ENCODE results near the gene SPO11.
A peak's percentile ranks its signal among the peaks of the same experiment; 100 is the strongest.
"Not testable (repeated sequence)": the region's sequence is repeated elsewhere in the genome, so short reads cannot be mapped to it uniquely, and the experiment has no call there.

SPO11 gene

DNA sequence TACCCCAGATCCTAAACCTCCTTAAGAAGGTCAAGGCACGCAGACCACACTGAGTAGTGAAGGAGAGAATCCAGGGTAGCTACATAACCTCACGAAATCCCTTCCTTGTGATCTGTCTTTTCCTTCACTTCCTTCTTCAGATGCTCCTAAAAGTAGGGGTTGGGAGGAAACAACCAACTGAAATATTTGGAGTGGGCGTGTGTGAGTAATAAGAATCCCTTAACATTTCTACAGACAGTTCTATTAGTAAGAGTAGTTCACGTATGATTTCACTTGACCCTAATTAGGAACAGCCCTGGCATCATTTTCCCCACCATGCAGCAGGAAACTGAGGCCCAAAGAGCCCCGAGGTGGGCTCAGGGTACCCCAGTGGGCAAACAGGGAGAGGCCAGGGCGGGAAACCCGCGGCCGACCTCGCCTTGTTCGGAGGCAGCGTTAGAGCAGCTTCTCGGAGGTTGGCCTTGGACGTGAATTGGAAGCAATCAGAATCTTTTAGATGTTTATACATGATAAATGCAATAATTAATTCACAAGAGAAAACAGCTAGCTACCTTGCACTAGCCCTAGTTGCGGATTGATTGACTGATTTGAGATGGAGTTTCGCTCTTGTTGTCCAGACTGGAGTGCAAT is 20.6 kb downstream of the SPO11 start (continued):
- TF ChIP-seq, protein P1, sequence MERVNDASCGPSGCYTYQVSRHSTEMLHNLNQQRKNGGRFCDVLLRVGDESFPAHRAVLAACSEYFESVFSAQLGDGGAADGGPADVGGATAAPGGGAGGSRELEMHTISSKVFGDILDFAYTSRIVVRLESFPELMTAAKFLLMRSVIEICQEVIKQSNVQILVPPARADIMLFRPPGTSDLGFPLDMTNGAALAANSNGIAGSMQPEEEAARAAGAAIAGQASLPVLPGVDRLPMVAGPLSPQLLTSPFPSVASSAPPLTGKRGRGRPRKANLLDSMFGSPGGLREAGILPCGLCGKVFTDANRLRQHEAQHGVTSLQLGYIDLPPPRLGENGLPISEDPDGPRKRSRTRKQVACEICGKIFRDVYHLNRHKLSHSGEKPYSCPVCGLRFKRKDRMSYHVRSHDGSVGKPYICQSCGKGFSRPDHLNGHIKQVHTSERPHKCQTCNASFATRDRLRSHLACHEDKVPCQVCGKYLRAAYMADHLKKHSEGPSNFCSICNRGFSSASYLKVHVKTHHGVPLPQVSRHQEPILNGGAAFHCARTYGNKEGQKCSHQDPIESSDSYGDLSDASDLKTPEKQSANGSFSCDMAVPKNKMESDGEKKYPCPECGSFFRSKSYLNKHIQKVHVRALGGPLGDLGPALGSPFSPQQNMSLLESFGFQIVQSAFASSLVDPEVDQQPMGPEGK (CRISPR knock-in tag; IDR thresholded peaks at IDR 0.05; ENCODE audit: borderline replicate concordance) = no peak
- TF ChIP-seq SNAI2 (CRISPR knock-in tag; IDR thresholded peaks at IDR 0.05) (no peak), BACH2 (CRISPR knock-in tag; IDR thresholded peaks at IDR 0.05; ENCODE audit: borderline replicate concordance) (no peak)
- TF ChIP-seq, protein P2, sequence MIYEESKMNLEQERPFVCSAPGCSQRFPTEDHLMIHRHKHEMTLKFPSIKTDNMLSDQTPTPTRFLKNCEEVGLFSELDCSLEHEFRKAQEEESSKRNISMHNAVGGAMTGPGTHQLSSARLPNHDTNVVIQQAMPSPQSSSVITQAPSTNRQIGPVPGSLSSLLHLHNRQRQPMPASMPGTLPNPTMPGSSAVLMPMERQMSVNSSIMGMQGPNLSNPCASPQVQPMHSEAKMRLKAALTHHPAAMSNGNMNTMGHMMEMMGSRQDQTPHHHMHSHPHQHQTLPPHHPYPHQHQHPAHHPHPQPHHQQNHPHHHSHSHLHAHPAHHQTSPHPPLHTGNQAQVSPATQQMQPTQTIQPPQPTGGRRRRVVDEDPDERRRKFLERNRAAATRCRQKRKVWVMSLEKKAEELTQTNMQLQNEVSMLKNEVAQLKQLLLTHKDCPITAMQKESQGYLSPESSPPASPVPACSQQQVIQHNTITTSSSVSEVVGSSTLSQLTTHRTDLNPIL (CRISPR knock-in tag; IDR thresholded peaks at IDR 0.05; ENCODE audit: low read depth) = no peak
- TF ChIP-seq, protein P3, sequence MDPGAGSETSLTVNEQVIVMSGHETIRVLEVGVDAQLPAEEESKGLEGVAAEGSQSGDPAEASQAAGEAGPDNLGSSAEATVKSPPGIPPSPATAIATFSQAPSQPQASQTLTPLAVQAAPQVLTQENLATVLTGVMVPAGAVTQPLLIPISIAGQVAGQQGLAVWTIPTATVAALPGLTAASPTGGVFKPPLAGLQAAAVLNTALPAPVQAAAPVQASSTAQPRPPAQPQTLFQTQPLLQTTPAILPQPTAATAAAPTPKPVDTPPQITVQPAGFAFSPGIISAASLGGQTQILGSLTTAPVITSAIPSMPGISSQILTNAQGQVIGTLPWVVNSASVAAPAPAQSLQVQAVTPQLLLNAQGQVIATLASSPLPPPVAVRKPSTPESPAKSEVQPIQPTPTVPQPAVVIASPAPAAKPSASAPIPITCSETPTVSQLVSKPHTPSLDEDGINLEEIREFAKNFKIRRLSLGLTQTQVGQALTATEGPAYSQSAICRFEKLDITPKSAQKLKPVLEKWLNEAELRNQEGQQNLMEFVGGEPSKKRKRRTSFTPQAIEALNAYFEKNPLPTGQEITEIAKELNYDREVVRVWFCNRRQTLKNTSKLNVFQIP (CRISPR knock-in tag; IDR thresholded peaks at IDR 0.05; ENCODE audit: borderline replicate concordance, low read depth) = no peak

DNA sequence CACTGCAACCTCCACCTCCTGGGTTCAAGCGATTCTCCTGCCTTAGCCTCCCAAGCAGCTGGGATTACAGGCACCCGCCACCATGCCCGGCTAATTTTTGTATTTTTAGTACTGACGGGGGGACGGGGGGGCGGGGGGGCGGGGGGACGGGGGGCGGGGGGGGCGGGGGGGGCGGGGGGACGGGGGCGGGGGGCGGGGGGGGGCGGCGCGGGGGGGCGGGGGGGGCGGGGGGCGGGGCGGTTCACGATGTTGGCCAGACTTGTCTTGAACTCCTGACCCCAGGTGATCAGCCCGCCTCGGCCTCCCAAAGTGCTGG is 21.1 kb downstream of the SPO11 start:
- not testable (repeated sequence) for ATAC-seq

DNA sequence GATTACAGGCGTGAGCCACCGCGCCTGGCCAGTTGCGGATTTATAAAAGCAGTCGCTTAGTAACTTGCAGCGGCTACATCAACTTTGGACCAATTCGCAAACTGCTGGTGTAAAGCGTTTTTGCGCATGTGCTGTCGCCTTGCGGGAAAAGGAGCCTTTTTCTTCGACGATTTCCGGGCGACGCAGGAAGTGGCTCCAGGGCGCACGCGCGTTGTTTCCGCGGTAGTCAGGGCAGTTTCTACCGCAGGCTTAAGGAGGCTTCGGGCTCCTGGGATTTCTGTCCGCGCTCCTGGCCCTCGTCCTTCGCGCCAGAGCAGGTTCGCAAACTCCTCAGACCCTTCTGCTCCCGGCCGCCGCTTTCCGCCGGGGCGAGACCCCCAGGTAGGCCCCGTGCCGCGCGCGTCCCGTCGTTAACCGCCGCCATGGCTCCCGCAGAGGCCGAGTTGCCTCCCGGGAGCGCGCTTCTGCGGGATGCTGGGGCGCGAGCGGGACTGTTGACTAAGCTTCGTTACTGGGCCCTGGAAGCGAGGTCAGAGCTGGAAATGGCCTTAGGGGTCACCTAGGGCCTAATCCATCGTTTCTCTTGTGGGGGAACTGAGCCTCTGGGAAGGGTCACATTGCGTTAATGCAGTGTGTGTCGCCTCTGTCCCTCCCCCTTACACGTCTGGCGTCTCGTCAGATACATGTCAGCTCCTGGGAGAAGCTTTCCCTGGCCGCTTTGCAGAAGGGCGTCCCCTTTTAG is 21.6 kb downstream of the SPO11 start, which contains the start of gene RAE1:
Gene RAE1 (plus strand): TSS at position 214 of the 742 bp plus-strand sequence. CDS start 2,784 bp downstream, outside the sequence.
- peak; percentile 93 for ATAC-seq

DNA sequence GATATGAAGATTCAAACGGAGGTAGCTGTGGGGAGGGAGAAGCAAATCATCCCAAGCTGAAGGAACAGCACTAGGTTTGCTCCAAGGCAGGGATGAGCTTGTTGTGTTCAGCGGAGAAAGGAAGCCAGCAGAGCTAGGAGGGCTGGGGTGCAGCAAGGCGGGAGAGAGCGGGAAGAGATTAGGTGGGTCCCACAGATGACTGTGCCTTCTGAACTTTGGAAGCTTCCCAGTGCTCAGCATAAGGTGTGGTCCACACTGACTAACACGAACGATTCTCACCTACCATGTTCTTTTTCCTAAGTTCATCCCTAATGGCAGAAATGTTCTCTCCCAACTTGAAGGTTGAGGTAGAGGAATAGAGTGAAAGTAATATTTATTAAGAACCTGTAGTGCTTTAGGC is 22.7 kb downstream of the SPO11 start:
- TF ChIP-seq RARB (CRISPR knock-in tag; IDR thresholded peaks at IDR 0.05) (no peak), GLIS3 (CRISPR knock-in tag; IDR thresholded peaks at IDR 0.05) (no peak), SNAI2 (CRISPR knock-in tag; IDR thresholded peaks at IDR 0.05) (no peak)

More for the DNA sequence above, 21.6 kb downstream of the SPO11 start, which contains the start of gene RAE1:
- TF ChIP-seq BACH2 (CRISPR knock-in tag; IDR thresholded peaks at IDR 0.05; ENCODE audit: borderline replicate concordance) (no peak), ZNF70 (CRISPR knock-in tag; IDR thresholded peaks at IDR 0.05) (no peak), ZC3H10 (CRISPR knock-in tag; IDR thresholded peaks at IDR 0.05) (no peak)

DNA sequence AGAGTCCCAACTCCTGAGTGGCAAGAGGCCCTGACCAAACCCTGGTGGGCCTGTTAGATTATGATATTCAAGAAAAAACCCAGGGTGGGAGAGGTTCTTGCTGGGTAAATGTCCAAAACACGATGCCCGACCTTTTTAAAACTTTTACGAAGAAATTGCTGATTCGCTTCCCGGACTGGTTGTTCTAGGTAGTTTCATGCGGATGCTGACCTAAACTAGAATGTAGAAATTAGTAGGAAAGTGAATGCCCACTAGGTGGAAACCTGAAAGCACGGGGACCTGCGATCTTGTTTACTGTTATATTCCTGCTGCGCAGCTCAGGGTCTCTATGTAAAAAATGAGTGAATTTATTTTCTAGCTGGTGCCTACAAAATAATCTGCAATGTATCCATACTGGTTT is 23.7 kb downstream of the SPO11 start:
- no peak for TF ChIP-seq BACH2 (CRISPR knock-in tag; IDR thresholded peaks at IDR 0.05; ENCODE audit: borderline replicate concordance)
- TF ChIP-seq OSR1 (CRISPR knock-in tag; IDR thresholded peaks at IDR 0.05) = no peak
- TF ChIP-seq, protein P1 (CRISPR knock-in tag; IDR thresholded peaks at IDR 0.05; ENCODE audit: borderline replicate concordance) = no peak
- TF ChIP-seq SNAI2 (CRISPR knock-in tag; IDR thresholded peaks at IDR 0.05) = no peak
- TF ChIP-seq, protein P3 (CRISPR knock-in tag; IDR thresholded peaks at IDR 0.05; ENCODE audit: borderline replicate concordance, low read depth) = no peak
- no peak for TF ChIP-seq ZNF565 (CRISPR knock-in tag; conservative IDR thresholded peaks at IDR 0.05; ENCODE audit: low read depth)
- TF ChIP-seq, protein P2 (CRISPR knock-in tag; IDR thresholded peaks at IDR 0.05; ENCODE audit: low read depth) = no peak
- TF ChIP-seq GLIS3 (CRISPR knock-in tag; IDR thresholded peaks at IDR 0.05) = no peak
- no peak for TF ChIP-seq CSDC2 (CRISPR knock-in tag; IDR thresholded peaks at IDR 0.05)
- TF ChIP-seq PPARA (CRISPR knock-in tag; IDR thresholded peaks at IDR 0.05; ENCODE audit: borderline replicate concordance) = no peak
- TF ChIP-seq ZFP30 (CRISPR knock-in tag; IDR thresholded peaks at IDR 0.05) = no peak
- TF ChIP-seq ZC3H10 (CRISPR knock-in tag; IDR thresholded peaks at IDR 0.05) = no peak
- TF ChIP-seq ZNF8 (CRISPR knock-in tag; IDR thresholded peaks at IDR 0.05) = no peak
- ATAC-seq = no peak

More for the DNA sequence above, 22.7 kb downstream of the SPO11 start:
- ATAC-seq = no peak
